CD4-positive, alpha-beta memory T cell (primary cell): Measurements from ENCODE around the gene RAD17. TPM values are rescaled to one million over a fixed set of nuclear protein-coding genes. Genes with fewer than 3 reads are reported as not detected.
"Not testable (repeated sequence)": the region's sequence is repeated elsewhere in the genome, so short reads cannot be mapped to it uniquely, and the experiment has no call there.

Source experiments
- CTCF ChIA-PET: fragments of 350-600 bp; sonication (Branson Sonifier 250); formaldehyde crosslinking; loops from one replicate; lab custom pipeline; 2021; ENCODE audit warnings: inconsistent platforms; ENCODE audit not compliant: partially characterized antibody; lab: Charles Lee
- POLR2A ChIA-PET: fragments of 350-600 bp; sonication (Branson Sonifier 250); formaldehyde crosslinking; loops from one replicate; lab custom pipeline; 2021; ENCODE audit not compliant: partially characterized antibody; lab: Charles Lee
- DNase-seq, 5 donors: peaks; one replicate each; pipeline versions ENCODE4 v3.0.0 to v3.0.0-alpha.2; 2020 to 2022; ENCODE audit warnings: mixed read lengths in 1 of 5
- H3K27ac ChIP-seq: one replicate; pipeline ENCODE4 v1.7.0; 2013; ENCODE audit warnings: low read depth, low read length
- H3K27me3 ChIP-seq: 2 replicates; pipeline ENCODE4 v1.7.0; 2013; ENCODE audit warnings: mild to moderate bottlenecking, low read length, moderate library complexity; ENCODE audit not compliant: insufficient read depth
- H3K36me3 ChIP-seq: 2 replicates; pipeline ENCODE4 v1.7.0; 2013; ENCODE audit warnings: mild to moderate bottlenecking, low read length, moderate library complexity; ENCODE audit not compliant: insufficient read depth
- H3K4me1 ChIP-seq: 2 replicates; pipeline ENCODE4 v1.7.0; 2013; ENCODE audit warnings: mild to moderate bottlenecking, low read length, moderate library complexity; ENCODE audit not compliant: insufficient read depth
- H3K4me3 ChIP-seq, 2 donors: one replicate each; pipeline ENCODE4 v1.7.0; 2013; ENCODE audit warnings: low read length in 2 of 2, mild to moderate bottlenecking in 1 of 2
- H3K9me3 ChIP-seq, 2 donors: one replicate each; pipeline ENCODE4 v1.7.0; 2013; ENCODE audit warnings: low read length in 2 of 2, control low read depth in 1 of 2; ENCODE audit not compliant: control insufficient read depth in 1 of 2
- H3K27ac Mint-ChIP-seq, 7 donors: one replicate each; pipeline ENCODE4 v1.8.0; 2020 to 2021; ENCODE audit warnings: mixed read lengths in 7 of 7, mild to moderate bottlenecking in 6 of 7, inconsistent platforms in 3 of 7, moderate library complexity in 3 of 7
- H3K27me3 Mint-ChIP-seq, 2 donors: one replicate each; pipeline ENCODE4 v1.8.0; 2020 to 2021; ENCODE audit warnings: mixed read lengths in 2 of 2
- H3K36me3 Mint-ChIP-seq, 2 donors: one replicate each; pipeline ENCODE4 v1.8.0; 2020 to 2021; ENCODE audit warnings: mixed read lengths in 2 of 2, inconsistent platforms in 1 of 2, mild to moderate bottlenecking in 1 of 2
- H3K4me1 Mint-ChIP-seq, 4 donors: one replicate each; pipeline ENCODE4 v1.8.0; 2020 to 2021; ENCODE audit warnings: mixed read lengths in 4 of 4, mild to moderate bottlenecking in 1 of 4
- H3K4me3 Mint-ChIP-seq, 8 donors: one replicate each; pipeline ENCODE4 v1.8.0; 2020 to 2021; ENCODE audit warnings: mixed read lengths in 8 of 8, mild to moderate bottlenecking in 7 of 8, moderate library complexity in 6 of 8, inconsistent platforms in 3 of 8
- H3K9me3 Mint-ChIP-seq, 8 donors: one replicate each; pipeline ENCODE4 v1.8.0; 2020 to 2021; ENCODE audit warnings: mixed read lengths in 8 of 8, mild to moderate bottlenecking in 5 of 8, inconsistent platforms in 3 of 8, moderate library complexity in 1 of 8
- intact Hi-C: fragments of 100-400 bp; cut with micrococcal nuclease; formaldehyde crosslinking; loops from one replicate; pipeline ENCODE4 v1.15.1; 2023
- polyA plus RNA-seq, 2 donors: library from polyadenylated mRNA; unstranded; fragments of 300-500 nt; fragmentation: Illumina TruSeq; gene quantifications; one replicate each; pipeline ENCODE4 v1.2.3, GENCODE V29; 2021
- total RNA-seq, 2 experiments: library from RNA; stranded (reverse); gene quantifications; one replicate each; pipeline ENCODE4 v1.2.3, GENCODE V29; 2021

Gene RAD17
- total RNA-seq, result 10 to 100 TPM; 30.7 to 31.1 TPM
- 10 to 100 TPM; 27.5 to 30.6 TPM for polyA plus RNA-seq

- Histone ChIP-seq H3K27ac (peak within 1 kb of the TSS; percentile 99), H3K36me3 (peaks cover 10% of the 10 kb centered on the region), H3K4me3 (peak within 1 kb of the TSS; percentile 67 to 75), H3K27me3 (no peaks in the 10 kb centered on the region), H3K9me3 (no peaks in the 10 kb centered on the region), H3K4me1 (peaks cover 29% of the 10 kb centered on the region)
- H3K4me1 Mint-ChIP-seq, result peaks cover 24 to 67% (median 46%) of the 10 kb centered on the region in 4 donors
- CTCF ChIA-PET, result interaction anchor here (0.7 to 1.7 kb wide), 4 partner anchors 35 to 327 kb away, joined by 3 to 8 read pairs (median 6); partner anchors contain the start of genes CCDC125 and SLC30A5
- H3K27ac Mint-ChIP-seq, result peak within 1 kb of the TSS; percentile 99 to 100 (median 99)
- intact Hi-C loops, result loop anchor here (1.0 to 10.0 kb wide), 6 partner anchors 37 to 1155 kb away; partner anchors contain the start of genes CCDC125, CCNB1, CDK7 and PIK3R1
- peaks cover 16 to 43% of the 10 kb centered on the region in 2 donors for H3K36me3 Mint-ChIP-seq
- H3K9me3 Mint-ChIP-seq, result peaks cover 0 to 2% (median 0%) of the 10 kb centered on the region in 8 donors
- H3K4me3 Mint-ChIP-seq, result peak within 1 kb of the TSS; percentile 95 to 99 (median 98)
- POLR2A ChIA-PET, result interaction anchor here (0.9 to 1.2 kb wide), 9 partner anchors 10 to 276 kb away, joined by 3 to 11 read pairs (median 4); partner anchors contain the start of genes CCDC125, CDK7 and SLC30A5
- peak; percentile 94 to 98 (median 96) for DNase-seq
- H3K27me3 Mint-ChIP-seq, result no peaks in the 10 kb centered on the region
These were observed at the start of gene RAD17, which contains the start of the genes AK6 and TAF9 for GRCh38 chr5:69369340-69370121. Gene RAD17 (plus strand): TSS chr5:69369818. CDS start chr5:69372209, 2,391 bp downstream. Gene AK6 (minus strand): TSS chr5:69369520. CDS start chr5:69369490, 30 bp downstream. Gene TAF9 (minus strand): TSS chr5:69369520. CDS start chr5:69365737, 3,783 bp downstream.

- Mint-ChIP-seq H3K9me3 (no peaks in the 10 kb centered on the region), H3K4me3 (peak overlapping the region in 1 of 8 donors; percentile 53), H3K36me3 (no peaks in the 10 kb centered on the region), H3K27me3 (no peaks in the 10 kb centered on the region), H3K4me1 (peaks cover 0 to 5% (median 4%) of the 10 kb centered on the region in 4 donors), H3K27ac (peak overlapping the region in 2 of 7 donors; percentile 5 to 73)
- POLR2A ChIA-PET, result no interaction called here
- Histone ChIP-seq H3K27me3 (no peaks in the 10 kb centered on the region), H3K4me3 (no peak overlapping the region), H3K36me3 (no peaks in the 10 kb centered on the region), H3K4me1 (no peaks in the 10 kb centered on the region), H3K9me3 (no peaks in the 10 kb centered on the region), H3K27ac (no peak overlapping the region)
- CTCF ChIA-PET, result interaction anchor here (1.5 kb wide), 1 partner anchor 9 kb away, joined by 6 read pairs; no protein-coding TSS in a partner anchor
- intact Hi-C loops, result no loop called here
- no peak for DNase-seq
These were observed 43.3 kb upstream of the RAD17 start for GRCh38 chr5:69326365-69326764.

GRCh38 chr5:69329905-69330489, 39.6 kb upstream of the RAD17 start:
- H3K9me3 Mint-ChIP-seq, result no peaks in the 10 kb centered on the region
- peak overlapping the region in 3 of 7 donors; percentile 3 to 37 (median 17) for H3K27ac Mint-ChIP-seq
- intact Hi-C loops, result no loop called here
- H3K36me3 Mint-ChIP-seq, result peaks cover 0 to 2% of the 10 kb centered on the region in 2 donors
- no peaks in the 10 kb centered on the region for H3K27me3 Mint-ChIP-seq
- peak overlapping the region in 1 of 8 donors; percentile 38 for H3K4me3 Mint-ChIP-seq
- Histone ChIP-seq H3K4me3 (no peak overlapping the region), H3K9me3 (no peaks in the 10 kb centered on the region), H3K27me3 (no peaks in the 10 kb centered on the region), H3K36me3 (no peaks in the 10 kb centered on the region), H3K4me1 (peaks cover 19% of the 10 kb centered on the region), H3K27ac (no peak overlapping the region)
- POLR2A ChIA-PET, result no interaction called here
- no peak for DNase-seq
- CTCF ChIA-PET, result no interaction called here
- peaks cover 11 to 27% (median 17%) of the 10 kb centered on the region in 4 donors for H3K4me1 Mint-ChIP-seq

- Histone ChIP-seq H3K27ac (peak overlapping the region; percentile 67), H3K4me1 (peaks cover 19% of the 10 kb centered on the region), H3K27me3 (no peaks in the 10 kb centered on the region), H3K4me3 (peak overlapping the region; percentile 73 to 86), H3K36me3 (no peaks in the 10 kb centered on the region), H3K9me3 (no peaks in the 10 kb centered on the region)
- H3K9me3 Mint-ChIP-seq, result no peaks in the 10 kb centered on the region
- H3K4me3 Mint-ChIP-seq, result peak overlapping the region; percentile 88 to 94 (median 92)
- intact Hi-C loops, result loop anchor here (1.0 kb wide), 2 partner anchors 38 to 164 kb away; partner anchors contain the start of genes AK6, CCNB1, RAD17 and TAF9
- H3K27ac Mint-ChIP-seq, result peak overlapping the region; percentile 36 to 97 (median 85)
- H3K27me3 Mint-ChIP-seq, result no peaks in the 10 kb centered on the region
- H3K36me3 Mint-ChIP-seq, result peaks cover 0 to 2% of the 10 kb centered on the region in 2 donors
- ChIA-PET POLR2A (interaction anchor here (1.0 to 3.4 kb wide), 6 partner anchors 36 to 289 kb away, joined by 6 to 27 read pairs (median 6); partner anchors contain the start of genes CCNB1, CENPH, RAD17 and SLC30A5), CTCF (interaction anchor here (1.2 to 5.8 kb wide), 3 partner anchors 97 to 288 kb away, joined by 3 to 80 read pairs (median 7); partner anchors contain the start of genes CDK7 and SLC30A5)
- no peak for DNase-seq
- H3K4me1 Mint-ChIP-seq, result peaks cover 11 to 33% (median 16%) of the 10 kb centered on the region in 4 donors
These were observed 37.8 kb upstream of the RAD17 start for GRCh38 chr5:69331528-69332445.

GRCh38 chr5:69333668-69334315, 35.8 kb upstream of the RAD17 start:
- not testable (repeated sequence) for H3K27ac ChIP-seq, H3K36me3 Mint-ChIP-seq, H3K4me3 Mint-ChIP-seq, DNase-seq, H3K27me3 ChIP-seq, H3K9me3 ChIP-seq, H3K4me3 ChIP-seq, H3K9me3 Mint-ChIP-seq, H3K36me3 ChIP-seq, H3K27me3 Mint-ChIP-seq
- ChIA-PET CTCF (interaction anchor here (0.7 to 5.8 kb wide), 27 partner anchors 9 to 304 kb away, joined by 3 to 80 read pairs (median 5); partner anchors contain the start of genes AK6, CDK7, CENPH and RAD17), POLR2A (interaction anchor here (0.8 to 3.4 kb wide), 3 partner anchors 36 to 240 kb away, joined by 4 to 27 read pairs (median 7); partner anchors contain the start of genes CCNB1, RAD17 and SLC30A5)
- H3K4me1 Mint-ChIP-seq, result peaks cover 11 to 33% (median 16%) of the 10 kb centered on the region in 4 donors
- peaks cover 19% of the 10 kb centered on the region for H3K4me1 ChIP-seq
- intact Hi-C loops, result loop anchor here (1.0 kb wide), 2 partner anchors 240 to 290 kb away; no protein-coding TSS in a partner anchor
- peak overlapping the region in 2 of 7 donors; percentile 35 to 53 for H3K27ac Mint-ChIP-seq
